Loucy (cell line): ENCODE results near the gene STAP2.
"Not testable (repeated sequence)": the region's sequence is repeated elsewhere in the genome, so short reads cannot be mapped to it uniquely, and the experiment has no call there.

ENCODE experiments used
- H2AFZ ChIP-seq: fragments of 200-600 bp; sonication (generic); 2 replicates; pipeline ENCODE4 v1.6.0; 2016; ENCODE audit warnings: antibody characterized with exemption, mild to moderate bottlenecking, low read length, moderate library complexity
- H3F3A ChIP-seq: fragments of 200-600 bp; 2 replicates; pipeline ENCODE4 v1.6.0; 2016; ENCODE audit warnings: antibody characterized with exemption, low read depth, mild to moderate bottlenecking
- H3K27me3 ChIP-seq: fragments of 200-600 bp; sonication (generic); 2 replicates; pipeline ENCODE4 v1.6.1; 2014; ENCODE audit warnings: low read length, mild to moderate bottlenecking; ENCODE audit not compliant: insufficient read depth, poor library complexity, severe bottlenecking
- H3K36me3 ChIP-seq: fragments of 200-600 bp; sonication (generic); 2 replicates; pipeline ENCODE4 v1.6.1; 2016; ENCODE audit warnings: low read length; ENCODE audit not compliant: insufficient read depth
- H3K4me1 ChIP-seq: fragments of 200-600 bp; sonication (generic); 2 replicates; pipeline ENCODE4 v1.5.1; 2014; ENCODE audit warnings: low read length, mild to moderate bottlenecking; ENCODE audit not compliant: insufficient read depth, poor library complexity, severe bottlenecking
- H3K4me2 ChIP-seq: fragments of 200-600 bp; sonication (generic); 2 replicates; pipeline ENCODE4 v1.6.0; 2014; ENCODE audit warnings: antibody characterized with exemption, low read length, low read depth, mild to moderate bottlenecking; ENCODE audit not compliant: poor library complexity, severe bottlenecking
- H3K4me3 ChIP-seq: fragments of 200-600 bp; sonication (generic); 2 replicates; pipeline ENCODE4 v1.5.1; 2014; ENCODE audit warnings: low read length, mild to moderate bottlenecking, mixed read lengths; ENCODE audit not compliant: poor library complexity, severe bottlenecking
- H3K79me2 ChIP-seq: fragments of 200-600 bp; sonication (generic); 2 replicates; pipeline ENCODE4 v1.6.1; 2014; ENCODE audit warnings: low read length; ENCODE audit not compliant: insufficient read depth
- H3K9ac ChIP-seq: fragments of 200-600 bp; sonication (generic); 2 replicates; pipeline ENCODE4 v1.6.0; 2014; ENCODE audit warnings: mild to moderate bottlenecking, low read depth, low read length, moderate library complexity; ENCODE audit not compliant: poor library complexity, severe bottlenecking
- H3K9me2 ChIP-seq: fragments of 200-600 bp; sonication (generic); replicated peaks from 2 replicates; pipeline ENCODE4 v1.6.1; 2016; ENCODE audit warnings: low read depth, low read length, mixed read lengths
- H3K9me3 ChIP-seq: fragments of 200-600 bp; sonication (generic); 2 replicates; pipeline ENCODE4 v1.6.1; 2014; ENCODE audit warnings: mild to moderate bottlenecking, antibody characterized with exemption, low read length, low read depth; ENCODE audit not compliant: insufficient read depth
- H4K20me1 ChIP-seq: fragments of 200-600 bp; sonication (generic); 2 replicates; pipeline ENCODE4 v1.6.0; 2014; ENCODE audit warnings: antibody characterized with exemption, low read length, mild to moderate bottlenecking; ENCODE audit not compliant: insufficient read depth, poor library complexity, severe bottlenecking
- EZH2phosphoT487 ChIP-seq: fragments of 200-600 bp; IDR thresholded peaks from 2 replicates; pipeline ENCODE4 v1.6.1; 2018; ENCODE audit warnings: antibody characterized with exemption, mild to moderate bottlenecking, moderate library complexity, borderline replicate concordance
- TF ChIP-seq, protein P1 (sequence below): fragments of 200-600 bp; sonication (generic); conservative IDR thresholded peaks from 2 replicates; pipeline ENCODE4 v1.5.1; 2014; ENCODE audit warnings: mild to moderate bottlenecking, antibody characterized with exemption, low read length

STAP2 gene

DNA sequence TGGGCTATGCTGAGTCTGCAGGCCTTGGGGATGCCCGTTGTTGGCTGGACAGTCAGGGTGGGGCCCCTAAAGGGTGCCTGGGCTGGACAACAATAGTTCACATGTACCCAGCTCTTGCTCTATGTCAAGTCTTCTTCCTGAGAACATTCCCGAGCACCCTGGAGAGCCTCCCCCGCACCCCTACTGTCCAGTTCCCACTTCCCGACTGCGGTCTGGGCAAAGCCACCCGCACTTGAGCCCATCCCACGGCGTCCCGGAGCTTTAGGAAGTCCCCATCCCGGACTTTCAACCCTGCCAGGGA lies 3.6 kb upstream of the STAP2 start:
- Histone ChIP-seq H3K79me2 (peaks cover 8% of the 10 kb centered on the region), H3K36me3 (no peaks in the 10 kb centered on the region), H3K27me3 (no peaks in the 10 kb centered on the region), H3K4me1 (peaks cover 12% of the 10 kb centered on the region), H3K9ac (peak overlapping the region; percentile 99), H3K4me2 (peak overlapping the region; percentile 94), H3F3A (peaks cover 2% of the 10 kb centered on the region; the same call in 1 of the 2 replicates), H4K20me1 (peaks cover 6% of the 10 kb centered on the region), H2AFZ (peak overlapping the region; percentile 79), H3K4me3 (peak overlapping the region; percentile 93), H3K9me2 (no peaks in the 10 kb centered on the region), H3K9me3 (no peaks in the 10 kb centered on the region)
- TF ChIP-seq, protein P1, sequence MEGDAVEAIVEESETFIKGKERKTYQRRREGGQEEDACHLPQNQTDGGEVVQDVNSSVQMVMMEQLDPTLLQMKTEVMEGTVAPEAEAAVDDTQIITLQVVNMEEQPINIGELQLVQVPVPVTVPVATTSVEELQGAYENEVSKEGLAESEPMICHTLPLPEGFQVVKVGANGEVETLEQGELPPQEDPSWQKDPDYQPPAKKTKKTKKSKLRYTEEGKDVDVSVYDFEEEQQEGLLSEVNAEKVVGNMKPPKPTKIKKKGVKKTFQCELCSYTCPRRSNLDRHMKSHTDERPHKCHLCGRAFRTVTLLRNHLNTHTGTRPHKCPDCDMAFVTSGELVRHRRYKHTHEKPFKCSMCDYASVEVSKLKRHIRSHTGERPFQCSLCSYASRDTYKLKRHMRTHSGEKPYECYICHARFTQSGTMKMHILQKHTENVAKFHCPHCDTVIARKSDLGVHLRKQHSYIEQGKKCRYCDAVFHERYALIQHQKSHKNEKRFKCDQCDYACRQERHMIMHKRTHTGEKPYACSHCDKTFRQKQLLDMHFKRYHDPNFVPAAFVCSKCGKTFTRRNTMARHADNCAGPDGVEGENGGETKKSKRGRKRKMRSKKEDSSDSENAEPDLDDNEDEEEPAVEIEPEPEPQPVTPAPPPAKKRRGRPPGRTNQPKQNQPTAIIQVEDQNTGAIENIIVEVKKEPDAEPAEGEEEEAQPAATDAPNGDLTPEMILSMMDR = no peak
- TF ChIP-seq EZH2phosphoT487 = no peak

DNA sequence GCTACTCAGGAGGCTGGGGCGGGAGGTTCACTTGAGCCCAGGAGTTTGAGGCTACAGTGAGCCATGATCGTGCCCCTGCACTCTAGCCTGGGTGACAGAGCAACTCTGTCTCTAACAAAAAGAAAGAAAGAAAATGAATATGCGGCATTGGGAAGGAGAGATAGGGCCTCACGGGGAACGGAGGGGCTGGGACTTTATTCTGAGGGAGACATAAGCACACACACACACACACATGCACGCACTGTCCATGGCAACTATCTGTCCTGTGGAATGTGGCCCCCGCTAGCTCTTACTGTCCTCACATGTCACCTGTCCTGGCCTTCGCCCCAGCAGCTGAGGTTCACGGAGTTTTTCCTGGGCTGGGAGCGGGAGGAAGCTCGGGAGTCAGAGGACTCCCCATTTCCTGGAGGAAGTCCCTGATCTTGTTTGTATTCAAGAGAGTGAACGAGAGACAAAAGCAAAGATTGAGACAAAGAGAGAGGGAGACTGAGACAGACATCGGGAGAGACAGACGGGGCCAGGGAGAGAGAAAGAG lies 654 bp downstream of the STAP2 start:
- Histone ChIP-seq H3F3A (peaks cover 2% of the 10 kb centered on the region; the same call in 1 of the 2 replicates), H3K4me2 (no peak overlapping the region), H3K36me3 (no peaks in the 10 kb centered on the region), H3K9me2 (no peaks in the 10 kb centered on the region), H4K20me1 (no peaks in the 10 kb centered on the region), H3K9ac (no peak overlapping the region), H3K4me1 (no peaks in the 10 kb centered on the region), H2AFZ (peak overlapping the region; percentile 32; the same call in 1 of the 2 replicates), H3K9me3 (no peaks in the 10 kb centered on the region), H3K4me3 (no peak overlapping the region), H3K27me3 (no peaks in the 10 kb centered on the region), H3K79me2 (no peaks in the 10 kb centered on the region)
- no peak for TF ChIP-seq EZH2phosphoT487
- TF ChIP-seq, protein P1 = no peak

DNA sequence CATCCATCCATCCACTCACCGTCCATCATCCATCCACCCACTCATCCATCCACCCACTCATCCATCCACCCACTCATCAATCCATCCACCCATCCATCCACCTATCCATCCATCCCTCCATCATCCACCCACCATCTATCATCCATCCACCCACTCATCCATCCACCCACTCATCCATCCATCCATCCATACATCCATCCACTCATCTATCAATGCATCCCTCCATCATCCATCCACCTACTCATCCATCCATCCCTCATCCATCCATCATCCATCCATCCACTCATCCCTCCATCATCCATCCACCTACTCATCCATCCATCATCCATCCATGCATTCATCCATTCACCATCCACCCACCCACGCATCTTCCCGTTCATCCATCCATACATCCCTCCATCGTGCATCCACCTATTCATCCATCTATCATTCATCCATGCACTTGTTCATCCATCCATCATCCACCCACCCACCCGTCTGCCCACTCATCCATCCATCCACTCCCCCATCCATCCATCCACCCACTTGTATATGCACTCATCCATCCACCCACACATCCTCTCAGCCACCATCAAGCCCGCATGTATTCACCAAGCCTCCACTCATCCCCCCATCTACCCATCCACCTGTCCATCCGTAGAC lies 3.6 kb downstream of the STAP2 start:
- H3F3A ChIP-seq = no peaks in the 10 kb centered on the region
- no peaks in the 10 kb centered on the region for H3K27me3 ChIP-seq
- no peaks in the 10 kb centered on the region for H3K36me3 ChIP-seq
- no peaks in the 10 kb centered on the region for H3K79me2 ChIP-seq
- no peaks in the 10 kb centered on the region for H3K9me2 ChIP-seq
- no peaks in the 10 kb centered on the region for H4K20me1 ChIP-seq
- no peak overlapping the region for H2AFZ ChIP-seq
- H3K4me1 ChIP-seq = no peaks in the 10 kb centered on the region
- no peak overlapping the region for H3K4me2 ChIP-seq
- no peak overlapping the region for H3K9ac ChIP-seq
- TF ChIP-seq EZH2phosphoT487 = no peak
- no peak overlapping the region for H3K4me3 ChIP-seq
- H3K9me3 ChIP-seq = no peaks in the 10 kb centered on the region

DNA sequence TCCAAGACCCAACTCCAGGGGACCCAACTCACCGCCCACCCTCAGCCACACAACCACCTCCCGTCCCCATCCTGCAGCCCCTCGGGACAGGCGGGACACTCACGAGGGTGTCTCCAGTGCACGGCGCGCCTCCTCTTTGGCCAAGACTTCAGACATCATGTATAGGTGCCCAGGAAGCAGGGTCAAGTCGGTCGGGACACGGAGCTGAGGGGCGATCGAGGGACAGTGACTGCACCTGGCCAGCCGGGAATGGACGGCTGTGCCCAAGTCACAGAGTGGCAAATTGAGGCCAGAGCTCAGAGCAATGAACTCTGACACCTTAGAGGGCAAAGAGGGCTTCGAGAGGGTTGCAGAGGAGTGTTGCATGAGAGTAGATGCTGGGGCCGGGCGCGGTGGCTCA lies 8.8 kb downstream of the STAP2 start:
- H3K9me3 ChIP-seq = no peaks in the 10 kb centered on the region
- H3K27me3 ChIP-seq = no peaks in the 10 kb centered on the region
- H3K9me2 ChIP-seq = no peaks in the 10 kb centered on the region
- no peaks in the 10 kb centered on the region for H3K36me3 ChIP-seq
- no peak overlapping the region for H3K4me2 ChIP-seq
- no peaks in the 10 kb centered on the region for H4K20me1 ChIP-seq
- H2AFZ ChIP-seq = no peak overlapping the region
- no peak overlapping the region for H3K4me3 ChIP-seq
- no peaks in the 10 kb centered on the region for H3F3A ChIP-seq
- H3K4me1 ChIP-seq = no peaks in the 10 kb centered on the region
- no peaks in the 10 kb centered on the region for H3K79me2 ChIP-seq
- TF ChIP-seq EZH2phosphoT487 = no peak
- TF ChIP-seq, protein P1 = no peak
- H3K9ac ChIP-seq = no peak overlapping the region

DNA sequence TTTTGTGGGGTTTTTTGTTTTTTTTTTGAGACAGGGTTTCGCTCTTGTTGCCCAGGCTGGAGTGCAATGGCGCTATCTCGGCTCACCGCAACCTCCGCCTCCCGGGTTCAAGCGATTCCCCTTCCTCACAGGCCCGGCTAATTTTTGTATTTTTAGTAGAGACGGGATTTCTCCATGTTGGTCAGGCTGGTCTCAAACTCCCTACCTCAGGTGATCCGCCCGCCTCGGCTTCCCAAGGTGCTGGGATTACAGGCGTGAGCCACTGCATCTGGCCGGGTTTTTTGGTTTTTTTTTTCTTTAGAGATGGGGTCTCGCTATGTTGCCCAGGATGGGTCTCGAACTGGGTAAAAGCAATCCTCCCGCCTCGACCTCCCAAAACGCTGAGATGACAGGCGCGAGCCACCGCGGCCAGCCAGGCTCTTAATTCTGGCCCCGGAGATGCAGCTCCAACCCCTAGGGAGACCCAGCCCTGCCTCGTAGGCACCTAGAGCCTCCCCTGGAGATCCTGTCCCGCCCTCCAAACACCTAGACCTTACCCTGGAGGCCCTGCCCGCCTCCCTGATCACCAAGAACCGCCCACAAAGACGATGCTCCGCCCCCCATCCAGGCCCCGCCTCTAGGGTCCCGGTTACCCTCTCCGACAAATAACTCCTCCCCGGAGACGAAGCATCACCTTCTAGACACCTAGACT lies 9.5 kb downstream of the STAP2 start:
- H3K27me3 ChIP-seq, H3K4me3 ChIP-seq, H4K20me1 ChIP-seq, H3K9me2 ChIP-seq, H3K9me3 ChIP-seq, H3F3A ChIP-seq, H3K9ac ChIP-seq, H3K4me2 ChIP-seq, H2AFZ ChIP-seq, H3K36me3 ChIP-seq, H3K4me1 ChIP-seq, H3K79me2 ChIP-seq: not testable (repeated sequence)
